ENCODE data around the gene DBP. TPM values are rescaled to one million over a fixed set of nuclear protein-coding genes. Genes with fewer than 3 reads are reported as not detected.
A peak's percentile ranks its signal among the peaks of the same experiment; 100 is the strongest.
"Not testable (repeated sequence)": the region's sequence is repeated elsewhere in the genome, so short reads cannot be mapped to it uniquely, and the experiment has no call there.

DBP gene
- polyA plus RNA-seq, 3 donors = 11.2 to 15.9 (median 14.3) TPM

DNA sequence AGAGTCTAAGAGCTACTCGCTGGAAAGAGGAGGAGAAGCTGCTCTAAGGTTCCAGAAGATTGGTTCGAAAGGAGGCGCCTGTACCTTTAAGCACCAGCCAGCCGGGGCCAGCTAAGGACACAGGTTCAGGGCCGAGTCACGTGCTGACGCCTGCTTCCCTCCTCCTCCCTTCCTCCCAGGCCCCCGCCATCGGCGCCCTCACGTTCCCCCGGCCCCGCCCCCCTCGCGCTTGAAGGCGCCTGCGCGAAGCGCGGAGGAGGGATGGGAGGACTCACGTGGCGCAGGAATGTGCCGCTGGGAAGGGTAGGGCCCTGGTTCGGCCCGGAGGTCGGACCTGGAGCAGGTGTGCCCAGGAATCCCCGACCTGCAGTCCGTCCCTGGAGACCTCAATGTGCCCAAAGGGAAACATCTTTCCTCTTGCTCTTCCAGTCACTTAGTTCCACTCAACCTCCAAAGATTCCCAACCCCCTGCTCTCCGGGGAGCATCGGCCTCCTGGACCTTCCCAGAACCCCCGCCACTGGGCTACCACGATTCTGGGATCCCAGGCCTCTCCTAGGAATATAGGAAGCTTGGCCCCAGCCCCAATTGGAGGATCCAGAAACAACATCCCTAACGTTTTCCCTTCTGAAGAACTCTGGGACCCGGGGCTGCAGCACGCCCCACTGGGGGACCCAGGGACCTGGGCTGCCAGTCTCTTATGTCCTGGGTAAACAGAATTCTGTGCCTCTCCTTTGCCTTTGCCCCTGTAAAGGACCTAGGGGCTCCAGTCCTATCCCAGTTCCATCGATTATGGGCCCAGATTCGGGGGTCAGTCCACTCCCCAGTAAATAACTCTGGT, 2.5 kb downstream of the DBP start:
- DNase-seq (ENCODE audit: extremely low read depth in 1 of 11, low read depth in 9 of 11, low spot score in 4 of 11) = peak in 10 of 11 donors; percentile 88 to 95 (median 94)

DNA sequence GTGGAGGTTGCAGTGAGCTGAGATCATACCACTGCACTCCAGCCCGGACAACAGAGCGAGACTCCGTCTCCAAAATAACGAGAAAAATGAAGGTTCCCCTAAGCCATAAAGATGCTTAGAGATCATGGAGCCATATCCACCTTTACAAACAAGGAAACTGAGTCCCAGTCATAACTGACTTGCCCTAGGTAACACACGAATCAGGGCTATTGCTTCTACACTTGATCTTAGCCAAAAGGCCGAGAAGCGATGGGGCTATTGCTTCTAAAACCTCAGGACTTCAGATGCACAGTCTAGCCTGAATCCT, 3.2 kb downstream of the DBP start:
- no peak for DNase-seq (ENCODE audit: extremely low read depth in 1 of 11, low read depth in 9 of 11, low spot score in 4 of 11)

DNA sequence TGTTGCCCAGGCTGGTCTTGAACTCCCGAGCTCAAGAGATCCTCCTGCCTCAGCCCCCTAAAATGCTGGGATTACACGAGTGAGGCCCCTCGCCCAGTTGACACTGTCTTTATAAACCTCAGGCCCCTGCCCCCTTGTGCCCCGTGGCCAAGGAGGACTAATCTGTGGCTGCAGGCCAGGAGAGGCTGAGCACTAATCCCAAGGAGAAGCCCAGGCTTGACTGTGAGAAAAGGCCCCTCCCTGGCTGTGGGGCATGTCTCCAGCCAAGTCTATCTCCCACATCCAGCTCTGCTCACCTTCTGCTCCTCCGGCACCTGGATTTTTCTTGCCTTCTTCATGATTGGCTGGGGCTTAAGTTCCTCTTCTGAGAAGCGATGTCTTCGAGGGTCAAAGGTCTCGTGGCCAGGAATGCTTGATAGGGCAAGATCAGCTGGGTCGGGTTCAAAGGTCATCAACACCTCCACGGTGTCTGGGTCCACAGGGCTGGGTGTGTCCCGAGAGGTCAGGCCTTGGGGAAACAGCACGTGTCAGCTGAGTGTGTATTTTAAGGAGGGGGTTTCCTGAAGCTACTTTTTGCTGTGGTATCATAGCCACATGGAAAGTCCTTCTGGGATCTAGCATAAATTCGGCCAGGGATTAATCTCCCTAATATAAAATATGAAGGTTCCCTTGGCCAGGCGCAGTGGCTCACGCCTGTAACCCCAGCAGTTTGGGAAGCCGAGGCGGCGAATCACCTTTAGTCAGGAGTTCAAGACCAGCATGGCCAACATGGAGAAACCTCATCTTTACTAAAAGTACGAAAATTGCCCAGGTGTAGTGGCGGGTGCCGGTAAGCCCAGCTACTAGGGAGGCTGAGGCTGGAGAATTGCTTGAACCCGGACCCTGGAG, 3.8 kb downstream of the DBP start:
- DNase-seq (ENCODE audit: extremely low read depth in 1 of 11, low read depth in 9 of 11, low spot score in 4 of 11) = no peak

DNA sequence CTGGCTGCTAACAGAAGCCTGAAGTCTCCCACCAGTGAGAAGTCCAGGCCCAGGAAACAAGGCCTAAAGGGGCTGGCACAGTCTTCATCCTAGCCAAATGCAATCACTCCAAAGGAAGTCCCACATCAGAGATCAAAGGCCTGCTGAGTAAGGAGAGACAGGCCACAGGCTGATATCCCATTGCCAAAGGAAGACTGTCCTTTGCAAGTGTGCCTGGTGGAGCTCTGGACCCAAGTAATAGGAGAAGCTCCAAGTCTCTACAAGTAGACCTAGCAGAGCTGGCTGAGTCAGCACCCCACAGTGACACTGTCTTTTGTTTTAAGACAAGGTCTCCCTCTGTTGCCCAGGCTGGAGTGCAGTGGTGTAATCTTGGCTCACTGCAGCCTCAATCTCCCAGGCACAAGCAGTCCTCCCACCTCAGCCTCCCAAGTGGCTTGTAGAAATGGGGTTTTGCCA, 4.5 kb downstream of the DBP start:
- DNase-seq (ENCODE audit: extremely low read depth in 1 of 11, low read depth in 9 of 11, low spot score in 4 of 11) = no peak

DNA sequence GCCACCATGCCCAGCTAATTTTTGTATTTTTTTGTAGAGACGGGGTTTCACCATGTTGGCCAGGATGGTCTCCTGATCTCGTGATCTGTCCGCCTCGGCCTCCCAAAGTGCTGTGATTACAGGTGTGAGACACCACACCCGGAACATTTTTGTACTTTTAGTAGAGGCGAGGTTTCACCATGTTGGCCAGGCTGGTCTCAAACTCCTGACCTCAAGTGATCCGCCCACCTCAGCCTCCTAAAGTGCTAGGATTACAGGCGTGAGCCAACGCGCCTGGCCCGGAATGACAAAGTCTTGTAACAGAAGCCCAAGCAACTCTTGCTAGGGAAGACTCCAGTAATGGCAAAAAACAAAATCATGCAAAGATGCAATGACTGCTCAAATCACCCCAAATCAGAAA, 4.9 kb downstream of the DBP start:
- not testable (repeated sequence) for DNase-seq (ENCODE audit: extremely low read depth in 1 of 11, low read depth in 9 of 11, low spot score in 4 of 11)

DNA sequence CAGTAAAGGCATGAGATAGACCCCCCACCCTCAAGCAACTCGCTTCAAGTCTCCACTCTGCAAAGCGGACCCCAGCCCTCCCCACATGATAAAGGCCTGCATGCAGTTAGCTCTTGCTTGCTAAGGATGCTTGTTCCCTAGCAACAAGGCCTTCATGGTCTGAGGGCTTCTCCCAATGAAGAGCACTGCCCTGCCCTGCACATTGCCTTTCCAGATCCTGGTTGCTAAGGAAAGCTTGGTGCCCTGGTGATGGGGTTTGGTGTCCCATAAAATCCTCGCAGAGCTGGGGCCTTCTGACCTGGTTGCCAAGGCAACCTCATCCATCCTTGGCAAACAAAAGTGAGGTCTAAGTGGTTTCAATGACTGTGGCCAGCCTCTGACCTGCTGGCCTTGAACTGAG, 6.0 kb downstream of the DBP start:
- no peak for DNase-seq (ENCODE audit: extremely low read depth in 1 of 11, low read depth in 9 of 11, low spot score in 4 of 11)

DNA sequence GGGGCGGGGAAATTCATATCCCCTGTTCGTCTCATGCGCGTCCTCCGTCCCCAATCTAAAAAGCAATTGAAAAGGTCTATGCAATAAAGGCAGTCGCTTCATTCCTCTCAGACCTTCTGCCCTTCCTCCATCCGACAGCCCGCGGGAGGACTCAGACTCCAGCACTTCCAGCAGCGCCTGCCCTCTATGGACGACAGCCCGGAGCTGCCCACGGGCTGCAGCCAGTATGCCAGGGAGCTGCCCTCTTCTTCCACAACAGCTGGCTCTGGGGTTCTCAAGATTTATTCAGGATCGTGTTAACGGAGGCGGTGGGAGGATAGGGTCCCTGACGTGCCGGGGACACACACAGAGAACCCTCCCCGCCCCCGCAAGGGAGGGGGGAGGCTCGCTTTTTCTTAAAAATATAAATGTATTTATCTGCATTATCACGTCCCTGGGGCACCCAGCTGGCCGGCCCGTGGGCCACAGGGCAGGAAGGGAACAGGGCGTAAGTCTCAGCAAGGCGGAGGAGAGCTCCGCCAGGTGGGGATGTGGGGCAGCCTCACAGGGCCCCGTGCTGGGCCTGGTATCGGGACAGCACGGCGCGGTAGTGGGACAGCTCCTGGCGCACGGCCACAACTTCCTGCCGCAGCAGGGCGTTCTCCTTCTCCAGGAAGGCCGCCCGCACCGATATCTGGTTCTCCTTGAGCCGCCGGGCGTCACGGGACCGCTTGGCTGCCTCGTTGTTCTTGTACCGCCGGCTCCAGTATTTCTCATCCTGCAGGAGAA, 6.7 kb downstream of the DBP start:
- DNase-seq (ENCODE audit: extremely low read depth in 1 of 11, low read depth in 9 of 11, low spot score in 4 of 11) = peak in 1 of 11 donors; percentile 54

DNA sequence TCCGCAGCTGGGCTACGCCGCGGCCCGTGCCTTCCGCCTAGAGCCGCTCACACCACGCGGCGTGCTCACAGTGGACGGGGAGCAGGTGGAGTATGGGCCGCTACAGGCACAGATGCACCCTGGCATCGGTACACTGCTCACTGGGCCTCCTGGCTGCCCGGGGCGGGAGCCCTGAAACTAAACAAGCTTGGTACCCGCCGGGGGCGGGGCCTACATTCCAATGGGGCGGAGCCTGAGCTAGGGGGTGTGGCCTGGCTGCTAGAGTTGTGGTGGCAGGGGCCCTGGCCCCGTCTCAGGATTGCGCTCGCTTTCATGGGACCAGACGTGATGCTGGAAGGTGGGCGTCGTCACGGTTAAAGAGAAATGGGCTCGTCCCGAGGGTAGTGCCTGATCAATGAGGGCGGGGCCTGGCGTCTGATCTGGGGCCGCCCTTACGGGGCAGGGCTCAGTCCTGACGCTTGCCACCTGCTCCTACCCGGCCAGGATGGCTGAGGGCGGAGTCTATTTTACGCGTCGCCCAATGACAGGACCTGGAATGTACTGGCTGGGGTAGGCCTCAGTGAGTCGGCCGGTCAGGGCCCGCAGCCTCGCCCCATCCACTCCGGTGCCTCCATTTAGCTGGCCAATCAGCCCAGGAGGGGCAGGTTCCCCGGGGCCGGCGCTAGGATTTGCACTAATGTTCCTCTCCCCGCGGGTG, 7.4 kb downstream of the DBP start:
- DNase-seq (ENCODE audit: extremely low read depth in 1 of 11, low read depth in 9 of 11, low spot score in 4 of 11) = no peak

DNA sequence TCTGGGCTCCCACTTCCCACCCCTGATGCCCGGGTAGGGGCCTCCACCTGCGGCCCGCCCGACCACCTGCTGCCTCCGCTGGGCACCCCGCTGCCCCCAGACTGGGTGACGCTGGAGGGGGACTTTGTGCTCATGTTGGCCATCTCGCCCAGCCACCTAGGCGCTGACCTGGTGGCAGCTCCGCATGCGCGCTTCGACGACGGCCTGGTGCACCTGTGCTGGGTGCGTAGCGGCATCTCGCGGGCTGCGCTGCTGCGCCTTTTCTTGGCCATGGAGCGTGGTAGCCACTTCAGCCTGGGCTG, 7.9 kb downstream of the DBP start:
- DNase-seq (ENCODE audit: extremely low read depth in 1 of 11, low read depth in 9 of 11, low spot score in 4 of 11) = no peak

DNA sequence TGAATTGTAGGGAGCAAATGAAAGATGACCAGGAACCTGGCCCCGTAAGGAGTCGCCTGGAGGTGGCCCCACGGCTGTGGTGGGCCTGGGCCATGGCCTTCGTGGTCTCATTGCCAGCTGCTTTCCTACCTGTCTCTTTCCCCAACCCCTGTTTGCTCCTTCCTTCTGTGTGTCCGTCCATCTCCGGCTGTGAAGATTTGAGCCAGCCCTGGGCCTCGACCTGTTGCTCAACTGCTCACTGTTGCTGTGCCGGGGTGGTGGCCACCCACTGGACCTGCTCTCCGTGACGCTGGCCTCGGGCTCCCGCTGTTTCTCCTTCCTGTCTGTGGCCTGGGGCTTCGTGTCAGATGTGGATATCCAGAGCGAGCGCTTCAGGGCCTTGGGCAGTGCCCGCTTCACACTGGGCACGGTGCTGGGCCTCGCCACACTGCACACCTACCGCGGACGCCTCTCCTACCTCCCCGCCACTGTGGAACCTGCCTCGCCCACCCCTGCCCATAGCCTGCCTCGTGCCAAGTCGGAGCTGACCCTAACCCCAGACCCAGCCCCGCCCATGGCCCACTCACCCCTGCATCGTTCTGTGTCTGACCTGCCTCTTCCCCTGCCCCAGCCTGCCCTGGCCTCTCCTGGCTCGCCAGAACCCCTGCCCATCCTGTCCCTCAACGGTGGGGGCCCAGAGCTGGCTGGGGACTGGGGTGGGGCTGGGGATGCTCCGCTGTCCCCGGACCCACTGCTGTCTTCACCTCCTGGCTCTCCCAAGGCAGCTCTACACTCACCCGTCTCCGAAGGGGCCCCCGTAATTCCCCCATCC, 8.5 kb downstream of the DBP start:
- no peak for DNase-seq (ENCODE audit: extremely low read depth in 1 of 11, low read depth in 9 of 11, low spot score in 4 of 11)

DNA sequence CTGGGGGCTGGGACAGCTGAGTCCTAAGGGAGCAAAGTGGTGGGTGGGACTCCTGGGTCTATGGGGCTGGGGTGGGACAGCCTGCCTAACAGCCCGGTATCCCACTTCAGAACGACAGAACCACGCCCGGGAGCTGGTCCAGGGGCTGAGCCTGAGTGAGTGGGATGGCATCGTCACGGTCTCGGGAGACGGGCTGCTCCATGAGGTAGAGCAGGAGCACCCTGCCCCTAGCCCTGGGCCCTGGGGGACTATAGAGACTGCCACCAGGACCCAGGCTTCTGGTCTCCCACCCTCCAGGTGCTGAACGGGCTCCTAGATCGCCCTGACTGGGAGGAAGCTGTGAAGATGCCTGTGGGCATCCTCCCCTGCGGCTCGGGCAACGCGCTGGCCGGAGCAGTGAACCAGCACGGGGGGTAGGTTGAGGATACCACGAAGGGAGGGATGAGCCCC, 9.3 kb downstream of the DBP start:
- DNase-seq (ENCODE audit: extremely low read depth in 1 of 11, low read depth in 9 of 11, low spot score in 4 of 11) = no peak

DNA sequence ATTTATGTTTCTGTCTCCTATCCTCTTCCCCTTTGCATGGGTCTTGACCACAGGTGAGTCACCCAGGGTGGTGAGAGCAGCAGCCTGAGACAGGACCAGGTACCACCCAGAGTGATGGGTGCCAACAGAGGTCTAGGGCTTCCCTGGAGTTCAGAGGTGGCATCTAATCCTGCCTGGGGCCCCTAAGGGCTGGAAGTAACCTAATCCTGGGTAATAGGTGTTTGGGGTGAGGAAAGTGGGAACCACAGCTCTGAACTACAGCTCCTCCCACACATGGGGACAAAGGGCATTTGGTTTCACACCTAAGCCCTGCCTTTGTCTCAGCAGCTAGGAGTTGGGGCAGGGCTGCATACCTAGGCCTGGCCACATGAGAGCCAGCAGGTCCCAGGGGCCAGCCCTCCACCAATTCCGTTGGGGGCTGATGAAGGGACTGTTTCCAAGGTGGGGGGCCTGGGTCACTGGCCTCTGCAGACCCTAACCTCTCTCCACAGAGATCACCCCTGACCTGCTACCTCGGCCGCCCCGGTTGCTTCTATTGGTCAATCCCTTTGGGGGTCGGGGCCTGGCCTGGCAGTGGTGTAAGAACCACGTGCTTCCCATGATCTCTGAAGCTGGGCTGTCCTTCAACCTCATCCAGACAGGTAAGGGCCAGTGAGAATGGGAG, 9.8 kb downstream of the DBP start:
- no peak for DNase-seq (ENCODE audit: extremely low read depth in 1 of 11, low read depth in 9 of 11, low spot score in 4 of 11)

DNA sequence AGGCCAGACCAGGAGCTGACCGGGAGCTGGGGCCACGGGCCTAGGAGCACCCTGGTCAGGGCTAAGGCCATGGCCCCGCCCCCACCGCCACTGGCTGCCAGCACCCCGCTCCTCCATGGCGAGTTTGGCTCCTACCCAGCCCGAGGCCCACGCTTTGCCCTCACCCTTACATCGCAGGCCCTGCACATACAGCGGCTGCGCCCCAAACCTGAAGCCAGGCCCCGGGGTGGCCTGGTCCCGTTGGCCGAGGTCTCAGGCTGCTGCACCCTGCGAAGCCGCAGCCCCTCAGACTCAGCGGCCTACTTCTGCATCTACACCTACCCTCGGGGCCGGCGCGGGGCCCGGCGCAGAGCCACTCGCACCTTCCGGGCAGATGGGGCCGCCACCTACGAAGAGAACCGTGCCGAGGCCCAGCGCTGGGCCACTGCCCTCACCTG, 11.3 kb downstream of the DBP start:
- DNase-seq (ENCODE audit: extremely low read depth in 1 of 11, low read depth in 9 of 11, low spot score in 4 of 11) = no peak

DNA sequence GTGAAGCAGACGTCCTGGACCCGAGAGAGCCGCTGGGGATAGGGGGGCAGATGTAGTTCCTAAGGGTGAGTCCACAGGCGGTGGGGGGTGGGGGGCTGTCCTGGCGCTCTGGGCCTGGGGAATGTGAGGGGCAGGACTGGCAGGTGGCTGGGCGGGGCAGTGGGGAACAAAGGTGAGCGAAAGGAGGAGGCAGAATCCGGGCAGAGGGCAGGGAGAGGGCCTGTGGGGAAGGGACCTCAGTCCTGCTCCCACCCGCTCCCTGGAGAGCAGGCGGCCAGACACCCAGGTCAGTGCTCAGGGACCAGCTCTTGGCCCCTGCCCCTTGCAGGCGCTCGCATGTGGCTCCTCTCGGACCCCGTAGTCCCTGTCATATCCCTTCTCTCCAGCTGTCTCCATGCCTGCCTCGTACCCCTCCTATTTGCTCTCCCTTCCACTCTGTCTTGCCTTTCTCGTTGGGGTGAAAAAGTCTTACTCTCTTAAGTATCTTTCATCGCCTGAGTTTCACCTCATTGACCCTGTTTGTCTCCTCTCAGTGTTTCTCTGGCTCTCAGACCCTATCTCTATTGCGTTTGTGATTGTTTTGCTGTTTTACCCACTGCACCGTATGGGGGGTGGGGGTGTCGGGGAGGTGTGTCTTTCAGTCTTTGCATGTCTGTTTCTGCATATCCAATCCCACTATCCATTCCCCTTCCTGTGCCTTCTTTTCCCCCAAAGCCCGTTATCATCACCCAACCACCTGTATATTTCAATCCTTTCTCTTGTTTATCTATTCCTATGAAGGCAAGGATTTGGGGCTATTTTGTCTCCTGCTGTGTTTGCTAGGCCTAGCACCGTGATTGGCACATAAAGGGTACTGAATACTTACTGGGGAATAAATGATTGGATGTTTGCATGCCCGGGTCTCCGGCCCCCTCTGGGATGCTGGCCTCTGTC, 12.1 kb downstream of the DBP start:
- DNase-seq (ENCODE audit: extremely low read depth in 1 of 11, low read depth in 9 of 11, low spot score in 4 of 11) = no peak

DNA sequence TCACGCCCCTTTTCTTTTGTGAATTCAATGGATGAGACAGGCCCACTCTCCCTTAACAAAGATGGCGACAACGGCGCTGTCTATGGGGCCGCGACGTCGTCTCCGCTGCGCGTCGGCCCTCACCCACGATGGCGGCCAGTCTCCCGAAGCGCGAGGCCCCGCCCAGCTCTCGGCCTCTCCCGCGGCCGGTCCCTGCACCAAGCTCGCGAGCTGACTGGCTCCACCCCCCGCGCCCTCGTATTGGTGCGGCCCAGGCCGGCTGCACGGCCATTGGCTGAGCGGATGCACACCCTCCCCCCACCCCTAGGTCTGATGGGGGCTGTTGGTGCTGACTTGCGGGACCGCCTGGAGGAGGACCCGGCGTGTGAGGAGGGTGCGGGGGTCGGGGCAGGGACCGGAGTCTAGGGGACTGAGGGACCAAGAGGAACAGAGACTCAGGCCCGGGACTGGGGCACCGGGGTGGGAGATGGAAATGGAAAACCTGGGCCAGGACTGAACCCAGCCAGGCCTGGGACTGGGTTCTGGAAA, 13.0 kb downstream of the DBP start:
- peak; percentile 88 to 98 (median 97) for DNase-seq (ENCODE audit: extremely low read depth in 1 of 11, low read depth in 9 of 11, low spot score in 4 of 11)

DNA sequence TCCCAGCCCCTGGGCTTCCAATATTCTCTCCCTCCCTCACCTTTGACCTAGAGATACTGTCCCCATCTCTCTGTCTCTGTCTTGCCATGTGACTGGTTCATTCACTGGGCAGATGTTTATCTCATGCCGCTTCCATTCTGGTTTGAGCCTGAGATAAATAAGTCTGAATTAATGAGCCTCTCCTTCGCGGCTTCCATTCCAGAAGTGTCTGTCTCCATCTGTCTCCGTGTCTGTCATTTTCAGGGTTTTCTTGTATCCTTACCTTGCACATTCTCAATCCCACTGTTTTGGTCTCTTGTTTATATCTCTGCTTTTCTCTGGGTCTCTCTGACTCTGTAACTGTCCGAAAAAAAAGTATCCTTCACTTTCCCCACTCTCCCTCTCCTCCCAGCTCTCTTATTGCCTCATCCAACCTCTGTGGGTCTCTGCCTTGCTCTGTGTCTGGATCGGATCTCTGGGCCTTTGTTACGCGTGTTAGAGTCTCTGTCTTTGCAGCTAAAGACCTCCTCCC, 13.6 kb downstream of the DBP start:
- no peak for DNase-seq (ENCODE audit: extremely low read depth in 1 of 11, low read depth in 9 of 11, low spot score in 4 of 11)

All from renal cortex interstitium (tissue), 11 donors.